ENCODE results near the gene CNTN1. TPM values are rescaled to one million over a fixed set of nuclear protein-coding genes. Genes with fewer than 3 reads are reported as not detected.

CNTN1 gene
- total and polyA plus RNA-seq, 12 donors = 0.07 to 0.90 (median 0.21) TPM; not detected in 1

- no peak for TF ChIP-seq CTCF (IDR thresholded peaks at IDR 0.05)
Measured at GRCh38 chr12:40684986-40685385, 7.3 kb upstream of the CNTN1 start.

GRCh38 chr12:40688085-40688725, 4.0 kb upstream of the CNTN1 start:
- intact Hi-C loops (cut with DNase I) = no loop called here
- Histone ChIP-seq H3K36me3 (no peaks in the 10 kb centered on the region), H3K4me3 (no peak overlapping the region), H3K27ac (no peak overlapping the region), H3K9me3 (no peaks in the 10 kb centered on the region), H3K4me1 (peaks cover 0 to 13% (median 8%) of the 10 kb centered on the region in 9 donors), H3K27me3 (peaks cover 0 to 38% (median 24%) of the 10 kb centered on the region in 7 donors)
- 57 to 69% methylated on average over 8 of the region's 8 CpGs for WGBS, 2 donors
- no peak for DNase-seq
- no peak for ATAC-seq
- TF ChIP-seq CTCF (IDR thresholded peaks at IDR 0.05) = no peak

More at GRCh38 chr12:40684986-40685385, 7.3 kb upstream of the CNTN1 start:
- no peaks in the 10 kb centered on the region for H3K9me3 ChIP-seq
- intact Hi-C loops (cut with DNase I) = no loop called here
- ATAC-seq (no peak), DNase-seq (no peak)
- WGBS, 2 donors = 61 to 65% methylated on average over 4 of the region's 4 CpGs
- H3K27me3 ChIP-seq = peaks cover 0 to 7% (median 0%) of the 10 kb centered on the region in 7 donors
- no peaks in the 10 kb centered on the region for H3K4me1 ChIP-seq
- H3K4me3 ChIP-seq = no peak overlapping the region
- H3K27ac ChIP-seq = no peak overlapping the region
- H3K36me3 ChIP-seq = no peaks in the 10 kb centered on the region

- intact Hi-C loops (cut with DNase I) = no loop called here
- no peak for TF ChIP-seq CTCF (IDR thresholded peaks at IDR 0.05)
- peaks cover 0 to 48% (median 33%) of the 10 kb centered on the region in 7 donors for H3K27me3 ChIP-seq
- WGBS, 2 donors = 80 to 87% methylated on average over 2 of the region's 2 CpGs
- no peaks in the 10 kb centered on the region for H3K9me3 ChIP-seq
- no peak for ATAC-seq
- H3K36me3 ChIP-seq = no peaks in the 10 kb centered on the region
- no peak for DNase-seq
- no peak overlapping the region for H3K4me3 ChIP-seq
- H3K4me1 ChIP-seq = peaks cover 0 to 15% (median 9%) of the 10 kb centered on the region in 9 donors
- H3K27ac ChIP-seq = no peak overlapping the region
Measured at GRCh38 chr12:40689576-40689975, 2.7 kb upstream of the CNTN1 start.

- ATAC-seq = no peak
- no peak for DNase-seq
Measured at GRCh38 chr12:40692765-40693206, 547 bp downstream of the CNTN1 start.

More at GRCh38 chr12:40692765-40693206, 547 bp downstream of the CNTN1 start:
- H3K9me3 ChIP-seq = no peaks in the 10 kb centered on the region
- H3K27ac ChIP-seq = no peak overlapping the region
- TF ChIP-seq CTCF (IDR thresholded peaks at IDR 0.05) = no peak
- H3K36me3 ChIP-seq = no peaks in the 10 kb centered on the region
- intact Hi-C loops (cut with DNase I) = no loop called here
- H3K4me1 ChIP-seq = peaks cover 0 to 15% (median 9%) of the 10 kb centered on the region in 9 donors
- WGBS, 2 donors = 0 to 1% methylated on average over 33 of the region's 33 CpGs
- peak overlapping the region; percentile 11 to 46 (median 35) for H3K4me3 ChIP-seq
- H3K27me3 ChIP-seq = peaks cover 0 to 45% (median 33%) of the 10 kb centered on the region in 7 donors

Measured in heart right ventricle (tissue), 16 donors.